NCI-H345 treated with DMSO at 0.1 percent for 48 hours (cell line): ENCODE data around the gene TEX53.

Experiments
- DNase-seq: peaks from one replicate; lab custom pipeline; 2025; ENCODE audit not compliant: unreplicated experiment; lab: John Stamatoyannopoulos, UW

The TEX53 gene

DNA sequence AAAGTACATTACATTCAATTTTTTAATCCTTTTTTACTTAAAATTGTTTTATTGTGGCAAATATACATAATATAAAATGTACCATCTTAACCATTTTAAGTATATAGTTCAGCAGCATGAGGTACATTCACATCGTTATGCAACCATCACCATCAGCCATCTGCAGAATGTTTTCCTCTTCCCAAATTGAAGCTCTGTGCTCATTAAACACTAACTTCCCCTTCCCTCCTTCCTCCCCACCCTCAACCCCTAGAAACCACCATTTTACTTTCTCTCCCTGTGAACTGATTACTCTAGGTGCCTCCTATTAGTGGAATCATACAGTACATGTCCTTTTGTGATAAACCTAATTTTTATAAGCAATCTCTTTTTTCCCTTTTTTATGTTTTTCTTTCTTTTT lies 15.6 kb downstream of the TEX53 start:
- DNase-seq: no peak

DNA sequence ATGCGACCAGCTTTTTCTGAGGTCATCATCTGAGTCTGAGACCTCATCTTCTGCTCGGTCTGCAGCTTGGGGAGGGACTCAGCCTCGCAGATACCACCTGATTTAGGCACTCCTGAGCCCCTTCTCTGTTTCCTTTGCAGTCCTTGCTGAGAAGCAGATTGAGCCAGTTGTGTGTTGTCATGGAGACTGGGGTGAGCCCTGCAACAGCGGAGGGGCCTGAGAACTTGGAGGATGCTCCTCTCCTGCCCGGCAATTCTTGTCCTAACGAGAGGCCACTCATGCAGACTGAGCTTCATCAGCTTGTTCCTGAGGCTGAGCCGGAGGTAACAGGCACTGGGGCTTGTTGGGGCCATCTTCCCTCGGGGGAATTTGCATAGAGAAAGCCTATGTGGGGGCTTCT lies 19.2 kb downstream of the TEX53 start:
- no peak for DNase-seq

DNA sequence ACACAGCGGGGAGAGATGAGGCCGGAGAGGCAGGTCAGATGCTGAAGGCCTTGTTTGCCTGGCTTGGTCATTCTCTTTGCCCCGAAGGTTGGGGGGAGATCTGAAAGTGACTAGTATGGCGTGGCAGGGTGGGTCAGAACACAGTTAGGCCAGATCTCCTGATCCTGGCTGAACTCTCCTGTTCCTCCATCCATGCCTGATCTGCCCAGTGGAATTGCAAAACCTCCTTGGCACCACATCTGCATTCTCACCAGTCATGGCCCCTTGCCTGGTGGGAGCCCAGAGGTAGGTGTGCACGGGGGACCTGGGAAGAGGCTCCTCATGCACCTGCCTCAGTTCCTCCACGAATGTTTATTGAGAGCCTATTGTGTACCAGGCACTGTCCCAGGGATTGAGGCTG lies 23.2 kb downstream of the TEX53 start:
- no peak for DNase-seq

DNA sequence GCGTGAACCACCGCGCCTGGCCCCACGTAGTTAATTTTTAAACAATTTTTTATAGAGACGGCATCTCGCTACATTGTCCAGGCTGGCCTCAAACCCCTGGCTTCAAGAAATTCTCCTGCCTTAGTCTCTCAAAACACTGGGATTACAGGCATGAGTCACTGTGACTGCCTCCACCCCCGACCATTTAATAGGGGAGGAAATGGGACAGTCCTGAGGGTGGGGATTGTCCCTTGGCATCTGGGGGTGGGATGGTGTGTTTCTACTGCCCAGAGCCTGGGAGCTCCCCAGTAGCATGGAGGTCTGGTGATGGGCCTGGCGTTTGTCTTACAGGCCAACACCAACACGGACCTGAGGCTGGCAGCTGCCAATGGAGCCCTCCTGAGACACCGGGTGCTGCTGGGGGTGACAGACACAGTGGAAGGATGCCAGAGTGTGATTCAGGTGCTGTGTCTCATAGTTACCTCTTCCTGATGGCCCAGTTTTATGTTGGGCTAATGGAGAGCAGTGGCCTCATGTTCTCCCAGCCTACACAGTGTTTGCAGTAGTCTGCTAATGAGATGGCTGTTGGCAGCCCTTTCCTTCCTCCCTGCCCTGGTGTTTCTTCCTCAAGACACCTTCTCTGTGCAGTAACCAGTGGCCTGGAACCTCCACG lies 24.0 kb downstream of the TEX53 start:
- no peak for DNase-seq

- DNase-seq: no peak
These were observed 26.4 kb downstream of the TEX53 start for GRCh38 chr9:114631166-114631565.

GRCh38 chr9:114629563-114630090 lies 28.0 kb downstream of the TEX53 start:
- no peak for DNase-seq

- DNase-seq: no peak
These were observed 30.1 kb downstream of the TEX53 start for GRCh38 chr9:114627553-114627952.

GRCh38 chr9:114626415-114627020 lies 31.1 kb downstream of the TEX53 start:
- no peak for DNase-seq

GRCh38 chr9:114624677-114625076 lies 32.9 kb downstream of the TEX53 start:
- DNase-seq: no peak

GRCh38 chr9:114621975-114622609 lies 35.5 kb downstream of the TEX53 start:
- no peak for DNase-seq

- no peak for DNase-seq
These were observed 36.0 kb downstream of the TEX53 start for GRCh38 chr9:114621561-114621960.

- DNase-seq: no peak
These were observed 38.3 kb downstream of the TEX53 start for GRCh38 chr9:114619191-114619761.

DNA sequence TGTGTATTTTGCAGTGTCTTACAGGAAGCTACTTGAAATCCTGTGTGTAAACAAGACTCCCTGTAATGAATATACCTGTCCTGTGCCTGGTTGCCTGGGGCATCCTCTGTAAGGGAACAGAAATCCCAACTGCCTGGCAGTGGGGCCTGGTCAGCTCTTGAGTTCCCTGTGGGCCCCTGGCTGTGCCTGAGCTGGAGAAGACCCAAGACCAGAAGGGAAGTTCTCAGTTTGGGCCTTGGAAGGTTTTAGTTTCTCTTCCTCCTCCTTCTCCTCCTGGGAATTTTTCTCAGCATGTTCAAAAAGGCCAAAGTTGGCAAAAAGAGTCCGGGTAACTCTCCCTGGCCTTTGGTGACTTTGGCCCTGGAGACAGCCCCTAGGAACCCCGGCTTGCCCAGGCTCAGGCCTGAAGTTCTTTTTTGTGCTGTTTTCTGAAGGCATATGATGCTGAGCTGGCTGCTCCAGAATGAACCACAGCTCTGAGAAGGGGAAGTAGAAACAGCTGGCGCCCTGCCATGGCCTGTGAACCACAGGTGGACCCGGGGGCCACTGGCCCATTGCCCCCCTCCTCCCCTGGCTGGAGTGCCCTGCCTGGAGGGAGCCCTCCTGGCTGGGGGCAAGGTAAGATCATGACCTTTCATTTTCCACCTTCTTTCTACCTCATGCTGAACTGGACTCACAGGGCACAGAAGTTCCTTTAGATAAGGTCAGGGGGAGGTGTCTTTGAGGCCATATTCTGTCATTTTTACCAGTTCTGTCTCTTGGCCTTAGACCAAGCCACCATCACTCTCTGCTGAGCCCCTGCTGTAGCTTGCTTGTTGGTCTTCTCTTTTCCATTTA lies 40.7 kb downstream of the TEX53 start:
- DNase-seq: no peak

- no peak for DNase-seq
These were observed 43.2 kb downstream of the TEX53 start for GRCh38 chr9:114614373-114614772.

DNA sequence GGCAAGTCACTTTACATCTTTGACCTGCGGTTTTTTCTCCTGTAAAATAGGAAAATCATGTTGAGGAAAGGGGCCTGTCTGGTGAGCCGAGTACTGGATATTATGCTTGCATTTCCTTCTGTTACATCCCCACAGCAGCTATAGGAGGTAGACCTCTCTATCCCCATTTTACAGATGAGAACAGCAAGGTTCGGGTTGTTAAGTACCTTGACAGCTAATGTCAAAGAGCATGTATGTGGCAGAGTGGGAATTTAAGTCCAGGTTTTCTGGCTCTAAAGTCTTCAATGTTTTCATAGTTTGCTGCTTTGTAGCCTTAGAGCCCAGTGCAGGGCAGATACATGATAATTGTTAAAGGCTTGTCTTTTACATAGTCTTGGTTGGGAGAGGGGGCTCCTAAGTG lies 43.7 kb downstream of the TEX53 start:
- DNase-seq: no peak

GRCh38 chr9:114613087-114613486 lies 44.5 kb downstream of the TEX53 start:
- no peak for DNase-seq

- no peak for DNase-seq
These were observed 45.2 kb downstream of the TEX53 start for GRCh38 chr9:114612272-114612923.

- no peak for DNase-seq
These were observed 45.9 kb downstream of the TEX53 start for GRCh38 chr9:114611516-114612271.

DNA sequence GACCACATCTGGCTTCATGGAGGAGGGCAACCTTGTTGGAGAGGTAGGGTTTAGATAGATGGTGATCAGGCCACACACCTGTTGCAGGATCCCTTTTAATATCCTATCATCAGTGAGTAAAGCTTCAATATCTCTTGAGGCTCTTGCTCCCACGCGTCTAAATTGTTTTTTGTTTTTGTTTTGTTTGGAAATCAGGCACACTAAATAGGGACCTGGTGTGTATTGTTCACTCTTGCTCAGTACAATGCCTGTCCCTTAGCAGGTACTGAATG lies 49.1 kb downstream of the TEX53 start:
- no peak for DNase-seq
